ENCODE measurements around the gene SLC1A7.

The SLC1A7 gene

GRCh38 chr1:53108646-53109580, 33.5 kb downstream of the SLC1A7 start:
- TF ChIP-seq CTCF (IDR thresholded peaks at IDR 0.05; ENCODE audit: control insufficient read depth, extremely low read depth, insufficient read depth) = no peak; the same call in 1 of the 2 replicates
- DNase-seq (ENCODE audit: low read depth) = no peak

GRCh38 chr1:53107570-53108322, 34.7 kb downstream of the SLC1A7 start:
- peak; percentile 92 for DNase-seq (ENCODE audit: low read depth)
- no peak overlapping the region for H3K4me3 ChIP-seq (ENCODE audit: low read depth, low read length)
- no peak for TF ChIP-seq CTCF (IDR thresholded peaks at IDR 0.05; ENCODE audit: control insufficient read depth, extremely low read depth, insufficient read depth)

More at GRCh38 chr1:53108646-53109580, 33.5 kb downstream of the SLC1A7 start:
- H3K4me3 ChIP-seq (ENCODE audit: low read depth, low read length) = no peak overlapping the region

GRCh38 chr1:53107090-53107489, 35.3 kb downstream of the SLC1A7 start:
- TF ChIP-seq CTCF (IDR thresholded peaks at IDR 0.05; ENCODE audit: control insufficient read depth, extremely low read depth, insufficient read depth) = no peak
- no peak for DNase-seq (ENCODE audit: low read depth)
- H3K4me3 ChIP-seq (ENCODE audit: low read depth, low read length) = no peak overlapping the region

- H3K4me3 ChIP-seq (ENCODE audit: low read depth, low read length) = no peak overlapping the region
- TF ChIP-seq CTCF (IDR thresholded peaks at IDR 0.05; ENCODE audit: control insufficient read depth, extremely low read depth, insufficient read depth) = no peak
- no peak for DNase-seq (ENCODE audit: low read depth)
These were observed 38.0 kb downstream of the SLC1A7 start for GRCh38 chr1:53104289-53104913.

GRCh38 chr1:53094533-53094919, 47.9 kb downstream of the SLC1A7 start:
- TF ChIP-seq CTCF (IDR thresholded peaks at IDR 0.05; ENCODE audit: control insufficient read depth, extremely low read depth, insufficient read depth) = no peak
- no peak for DNase-seq (ENCODE audit: low read depth)

GRCh38 chr1:53093778-53094532, 48.5 kb downstream of the SLC1A7 start:
- H3K4me3 ChIP-seq (ENCODE audit: low read depth, low read length) = no peak overlapping the region
- DNase-seq (ENCODE audit: low read depth) = no peak
- TF ChIP-seq CTCF (IDR thresholded peaks at IDR 0.05; ENCODE audit: control insufficient read depth, extremely low read depth, insufficient read depth) = no peak

More at GRCh38 chr1:53094533-53094919, 47.9 kb downstream of the SLC1A7 start:
- H3K4me3 ChIP-seq (ENCODE audit: low read depth, low read length) = no peak overlapping the region

Data from LNCaP clone FGC (cell line).